Islet of Langerhans (tissue), 1 donor: Measurements from ENCODE around the gene KDM3A.

ENCODE experiments used
- FAIRE-seq: peaks from one replicate; lab custom pipeline; 2011; peaks lifted over from hg19 to GRCh38; lab: Jason Lieb, UNC

The KDM3A gene, protein sequence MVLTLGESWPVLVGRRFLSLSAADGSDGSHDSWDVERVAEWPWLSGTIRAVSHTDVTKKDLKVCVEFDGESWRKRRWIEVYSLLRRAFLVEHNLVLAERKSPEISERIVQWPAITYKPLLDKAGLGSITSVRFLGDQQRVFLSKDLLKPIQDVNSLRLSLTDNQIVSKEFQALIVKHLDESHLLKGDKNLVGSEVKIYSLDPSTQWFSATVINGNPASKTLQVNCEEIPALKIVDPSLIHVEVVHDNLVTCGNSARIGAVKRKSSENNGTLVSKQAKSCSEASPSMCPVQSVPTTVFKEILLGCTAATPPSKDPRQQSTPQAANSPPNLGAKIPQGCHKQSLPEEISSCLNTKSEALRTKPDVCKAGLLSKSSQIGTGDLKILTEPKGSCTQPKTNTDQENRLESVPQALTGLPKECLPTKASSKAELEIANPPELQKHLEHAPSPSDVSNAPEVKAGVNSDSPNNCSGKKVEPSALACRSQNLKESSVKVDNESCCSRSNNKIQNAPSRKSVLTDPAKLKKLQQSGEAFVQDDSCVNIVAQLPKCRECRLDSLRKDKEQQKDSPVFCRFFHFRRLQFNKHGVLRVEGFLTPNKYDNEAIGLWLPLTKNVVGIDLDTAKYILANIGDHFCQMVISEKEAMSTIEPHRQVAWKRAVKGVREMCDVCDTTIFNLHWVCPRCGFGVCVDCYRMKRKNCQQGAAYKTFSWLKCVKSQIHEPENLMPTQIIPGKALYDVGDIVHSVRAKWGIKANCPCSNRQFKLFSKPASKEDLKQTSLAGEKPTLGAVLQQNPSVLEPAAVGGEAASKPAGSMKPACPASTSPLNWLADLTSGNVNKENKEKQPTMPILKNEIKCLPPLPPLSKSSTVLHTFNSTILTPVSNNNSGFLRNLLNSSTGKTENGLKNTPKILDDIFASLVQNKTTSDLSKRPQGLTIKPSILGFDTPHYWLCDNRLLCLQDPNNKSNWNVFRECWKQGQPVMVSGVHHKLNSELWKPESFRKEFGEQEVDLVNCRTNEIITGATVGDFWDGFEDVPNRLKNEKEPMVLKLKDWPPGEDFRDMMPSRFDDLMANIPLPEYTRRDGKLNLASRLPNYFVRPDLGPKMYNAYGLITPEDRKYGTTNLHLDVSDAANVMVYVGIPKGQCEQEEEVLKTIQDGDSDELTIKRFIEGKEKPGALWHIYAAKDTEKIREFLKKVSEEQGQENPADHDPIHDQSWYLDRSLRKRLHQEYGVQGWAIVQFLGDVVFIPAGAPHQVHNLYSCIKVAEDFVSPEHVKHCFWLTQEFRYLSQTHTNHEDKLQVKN (N-terminal part only)

DNA sequence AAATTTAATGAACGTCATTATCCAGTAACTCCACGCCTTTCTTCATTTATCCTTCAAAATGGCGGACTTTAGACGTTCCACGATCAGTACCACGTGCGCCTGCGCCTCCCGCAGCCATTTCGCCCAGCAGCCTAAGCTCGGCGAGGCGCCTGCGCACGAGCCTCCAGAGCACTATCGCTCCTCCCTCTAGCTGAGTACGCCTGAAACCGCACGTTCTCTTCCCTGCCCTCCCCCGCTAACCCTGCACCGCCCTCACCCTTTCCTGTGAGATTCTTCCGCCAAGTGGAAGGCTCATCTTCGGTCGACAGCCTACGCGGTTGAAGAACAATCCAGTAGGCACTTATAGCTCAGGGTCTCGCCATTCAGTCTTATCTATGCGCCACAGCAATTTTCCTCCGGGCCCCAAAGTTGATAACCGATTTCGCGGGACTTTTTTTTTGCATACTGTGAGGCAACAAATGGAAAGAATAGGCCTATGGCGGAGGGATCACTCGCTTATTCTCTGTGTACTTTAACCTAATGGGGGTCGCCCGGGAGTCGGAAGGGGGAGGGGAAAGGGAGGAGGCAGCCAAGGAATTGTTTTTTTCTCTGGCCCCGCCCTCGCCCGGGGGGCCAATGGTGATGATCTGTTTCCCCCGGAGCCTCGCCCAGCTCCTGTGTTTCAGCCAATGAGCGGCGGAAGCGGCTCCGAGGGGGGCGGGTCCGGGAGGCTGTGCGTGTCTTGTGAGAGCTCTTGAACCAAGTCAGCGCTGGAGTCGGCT is at the start of gene KDM3A:
Gene KDM3A, plus strand, starts transcription at position 741 of the 761 bp plus-strand sequence. CDS start 677 bp downstream, outside the sequence.
- FAIRE-seq = peak; percentile 77

DNA sequence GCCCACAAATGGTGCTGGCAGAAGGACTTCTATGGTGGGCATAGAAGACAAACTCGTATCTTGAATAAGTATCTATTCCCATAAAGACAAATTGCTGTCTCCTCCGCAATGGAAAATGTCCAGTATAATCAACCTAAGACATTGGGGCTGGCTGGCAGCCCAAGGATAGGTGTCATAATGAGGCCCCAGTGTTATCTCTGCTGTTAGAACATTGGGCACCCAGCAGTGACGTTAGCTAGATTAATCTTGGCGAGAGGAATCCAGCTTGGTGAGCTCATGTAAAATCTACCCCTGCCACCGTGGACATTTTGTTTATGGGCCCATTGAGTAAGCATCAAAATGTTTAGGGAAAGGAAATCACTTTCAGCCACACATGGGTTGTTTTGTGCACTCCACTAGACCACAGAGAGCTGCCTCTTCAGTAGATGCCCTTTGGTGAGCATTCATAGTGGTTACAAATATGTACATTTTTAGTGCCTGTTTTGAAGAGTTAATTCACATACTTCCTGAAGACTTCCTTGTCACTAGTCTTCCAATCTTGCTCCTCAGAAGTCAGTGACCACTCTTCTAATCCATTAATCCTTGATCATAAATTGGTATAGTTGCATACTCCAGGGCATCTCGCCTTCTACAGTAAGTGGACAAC is 48.2 kb upstream of the KDM3A start:
- FAIRE-seq = no peak

DNA sequence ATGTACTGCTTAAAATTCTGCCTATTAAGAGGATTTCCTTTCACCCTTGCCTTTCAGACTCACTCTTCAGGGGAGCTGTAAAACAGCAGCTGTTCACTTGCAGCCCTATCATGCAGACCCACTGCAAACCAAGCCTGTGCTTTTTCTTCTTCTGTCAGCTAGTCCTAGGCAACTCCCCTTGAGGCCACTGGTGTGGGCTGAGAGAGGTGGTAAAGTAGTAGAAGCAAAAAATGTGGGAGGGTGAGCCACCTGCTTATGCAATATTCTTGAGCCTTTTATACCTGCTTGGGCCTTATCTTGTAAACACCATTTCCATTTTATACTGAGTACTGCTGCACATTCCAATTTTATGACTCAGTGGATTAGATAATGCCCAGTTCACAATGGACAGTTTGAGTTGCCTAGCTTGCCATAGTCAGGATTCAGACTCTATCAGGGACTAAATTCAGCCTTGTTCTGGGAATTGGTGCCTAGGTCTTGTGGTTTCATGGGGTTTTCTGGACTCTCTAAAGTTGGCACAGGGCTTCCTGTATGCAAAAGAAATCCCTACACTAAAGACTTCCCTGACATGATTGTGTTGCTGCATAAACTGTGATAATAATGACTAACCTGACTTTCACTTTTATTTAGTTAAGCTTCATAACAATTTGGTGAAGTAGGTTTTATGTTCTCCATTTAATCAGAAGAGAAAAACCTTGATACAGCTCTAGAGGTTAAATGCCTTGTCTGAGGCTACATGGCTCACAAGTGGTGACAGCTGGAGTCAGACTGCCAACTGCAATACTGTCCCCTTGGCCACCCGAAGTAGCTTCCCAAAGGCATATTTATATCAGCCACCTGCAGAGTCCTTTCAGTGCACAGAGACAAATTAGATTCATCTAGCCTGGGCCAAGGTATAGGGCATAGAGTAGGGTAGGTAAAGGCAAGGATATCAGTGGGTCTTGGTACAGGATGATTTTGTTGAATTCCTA is 47.4 kb upstream of the KDM3A start:
- peak; percentile 45 for FAIRE-seq

DNA sequence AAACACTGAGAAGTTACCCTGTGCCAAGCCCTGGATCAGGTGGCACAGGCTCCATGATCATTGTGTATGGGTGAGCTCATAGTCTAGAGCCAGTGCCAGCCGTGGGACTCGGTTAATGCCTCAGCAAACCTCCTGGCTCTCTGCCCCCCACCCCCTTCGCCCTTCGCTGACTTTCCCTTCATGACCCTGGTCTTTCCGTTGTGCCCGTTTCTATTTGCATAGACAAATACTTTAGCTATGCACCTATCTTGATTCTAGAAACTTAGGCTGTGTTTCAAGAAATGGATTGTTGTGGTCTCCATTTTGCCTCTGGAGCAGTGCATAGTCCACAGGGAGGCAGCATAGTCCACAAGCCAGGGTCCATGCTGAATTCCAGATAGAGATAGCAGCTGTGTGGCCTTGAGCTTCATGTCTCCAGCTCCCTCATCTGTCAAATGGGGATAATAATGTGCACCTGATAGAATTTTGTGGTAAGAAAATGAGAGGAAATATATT is 44.8 kb upstream of the KDM3A start:
- no peak for FAIRE-seq

DNA sequence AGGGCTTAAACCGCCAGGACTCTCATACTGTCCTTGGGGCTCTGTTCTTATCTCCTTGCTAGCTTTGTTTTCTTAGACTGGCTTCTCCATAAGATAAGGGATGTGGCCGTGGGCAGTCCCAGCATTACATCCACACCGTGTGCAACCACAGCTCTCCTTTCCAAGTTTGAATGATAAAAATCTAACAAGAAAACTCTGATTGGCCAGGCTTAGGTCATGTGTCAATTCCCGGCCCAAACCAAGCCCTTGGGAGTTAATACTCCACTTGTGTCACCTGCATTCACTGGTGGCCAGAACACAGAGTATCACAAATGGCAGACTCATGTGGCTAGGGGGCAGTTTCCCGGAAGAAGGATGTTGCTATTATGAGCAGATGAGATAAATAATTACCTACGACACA is 43.2 kb upstream of the KDM3A start:
- FAIRE-seq = no peak

DNA sequence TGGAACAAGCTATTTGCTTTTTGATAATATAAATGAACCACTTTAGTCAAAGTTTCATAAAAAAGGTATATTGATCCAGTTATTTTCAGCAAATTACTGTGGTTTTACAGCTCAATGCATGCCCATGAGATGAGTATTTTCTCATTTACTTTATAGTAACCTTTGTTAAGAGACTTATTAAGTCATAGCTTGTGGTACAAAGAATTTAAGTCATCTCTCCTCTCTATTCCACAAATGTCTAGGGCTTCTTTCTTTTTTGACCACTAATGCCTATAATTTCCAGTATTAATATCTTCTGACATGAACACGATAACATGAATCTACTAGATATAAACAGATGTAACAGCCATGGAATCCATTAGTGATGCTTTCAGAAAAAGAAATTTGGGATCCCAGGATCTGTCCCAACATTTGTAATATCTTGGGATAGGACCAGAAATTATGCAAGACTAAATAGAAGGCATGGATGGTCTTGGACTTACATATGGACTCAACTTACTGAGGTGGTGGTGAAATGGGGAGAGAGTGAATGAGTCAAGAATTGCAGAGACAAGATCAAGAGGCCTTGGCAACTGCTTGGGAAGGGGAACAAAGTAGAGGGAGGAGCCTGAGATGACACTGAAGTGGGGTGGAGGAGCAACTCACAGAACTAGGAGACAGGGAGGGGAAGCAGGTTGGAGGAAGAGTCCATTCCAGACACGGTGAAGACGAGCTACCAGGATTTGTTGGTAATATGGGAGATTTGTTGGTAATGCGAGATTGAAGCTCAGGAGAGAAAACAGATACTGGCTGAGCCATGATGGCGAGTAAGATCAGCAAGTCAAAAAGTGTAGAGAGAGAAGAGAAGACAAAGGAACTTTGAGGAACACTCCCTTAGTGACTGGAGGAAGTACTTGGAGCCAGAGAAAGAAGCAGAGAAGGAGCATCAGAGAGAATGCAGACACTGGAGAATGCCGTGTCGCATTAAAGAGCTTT is 42.4 kb upstream of the KDM3A start:
- no peak for FAIRE-seq

DNA sequence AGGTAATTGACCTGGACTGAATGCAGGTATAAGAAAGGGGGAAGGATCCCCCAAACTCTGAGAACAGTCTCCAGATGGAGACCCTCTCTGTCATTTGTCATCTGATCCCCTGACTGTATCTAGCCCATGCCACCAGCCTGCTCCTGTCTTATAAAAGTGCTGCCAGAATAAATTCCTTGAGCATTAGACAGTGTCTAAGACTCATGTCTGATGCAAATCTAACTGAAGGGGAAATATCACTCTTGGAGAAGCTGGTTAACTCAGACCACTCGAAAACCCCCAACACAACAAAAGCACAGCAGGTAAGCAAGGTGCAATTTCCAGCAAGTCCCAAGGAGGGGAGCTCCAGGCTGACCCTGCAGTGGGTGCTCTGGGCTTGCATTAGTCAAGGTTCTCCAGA is 40.9 kb upstream of the KDM3A start:
- FAIRE-seq = no peak

DNA sequence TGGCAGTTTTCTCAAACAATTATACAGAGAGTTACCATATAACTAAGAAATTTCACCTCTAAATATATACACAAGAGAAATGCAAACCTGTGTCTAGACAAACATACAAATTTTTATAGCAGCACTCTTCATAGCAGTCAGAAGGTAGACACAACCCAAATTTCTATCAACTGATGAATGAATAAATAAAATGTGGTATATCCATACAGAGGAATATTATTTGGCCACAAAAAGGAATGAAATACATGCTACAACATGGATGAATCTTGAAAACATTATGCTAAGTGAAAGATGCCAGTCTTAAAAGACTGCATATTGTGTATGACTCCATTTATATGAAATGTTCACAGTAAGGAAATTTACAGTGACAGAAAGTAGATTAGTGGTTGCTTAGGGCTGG is 30.6 kb upstream of the KDM3A start:
- FAIRE-seq = no peak

DNA sequence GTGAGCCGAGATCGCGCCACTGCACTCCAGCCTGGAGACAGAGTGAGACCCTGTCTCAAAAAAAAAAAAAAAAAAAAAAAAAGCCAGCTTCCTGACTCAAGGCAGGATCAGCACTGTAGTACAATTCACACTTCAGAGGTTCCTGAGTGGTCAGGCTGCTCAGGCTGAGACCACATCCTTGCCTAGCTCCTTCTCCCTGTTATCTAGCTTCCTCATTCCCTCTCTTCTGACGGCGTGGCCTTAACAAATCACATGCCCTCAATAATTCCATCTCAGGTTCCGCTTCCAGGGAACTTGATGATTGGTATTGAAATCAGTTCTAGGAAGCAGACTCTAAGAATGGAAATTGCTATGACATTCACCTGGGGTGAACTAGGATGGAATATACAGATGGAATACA is 29.8 kb upstream of the KDM3A start:
- no peak for FAIRE-seq

DNA sequence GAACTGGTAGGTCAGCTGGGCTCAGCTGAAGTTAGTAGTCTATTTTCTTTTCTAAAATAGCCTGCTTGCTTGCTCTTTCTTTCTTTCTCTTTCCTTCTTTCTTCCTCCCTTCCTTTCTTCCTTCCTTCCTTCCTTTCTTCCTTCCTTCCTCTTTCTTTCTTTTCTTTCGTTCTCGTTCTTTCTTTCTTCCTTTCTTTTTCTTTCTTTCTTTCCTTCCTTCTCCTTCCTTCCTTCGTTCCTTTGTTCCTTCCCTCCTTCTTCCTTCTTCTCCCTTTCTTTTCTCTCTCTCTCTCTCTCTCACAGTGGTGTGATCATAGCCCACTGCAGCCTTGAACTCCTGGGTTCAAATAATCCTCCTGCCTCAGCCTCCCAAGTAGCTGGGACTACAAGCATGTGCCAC is 29.2 kb upstream of the KDM3A start:
- no peak for FAIRE-seq

DNA sequence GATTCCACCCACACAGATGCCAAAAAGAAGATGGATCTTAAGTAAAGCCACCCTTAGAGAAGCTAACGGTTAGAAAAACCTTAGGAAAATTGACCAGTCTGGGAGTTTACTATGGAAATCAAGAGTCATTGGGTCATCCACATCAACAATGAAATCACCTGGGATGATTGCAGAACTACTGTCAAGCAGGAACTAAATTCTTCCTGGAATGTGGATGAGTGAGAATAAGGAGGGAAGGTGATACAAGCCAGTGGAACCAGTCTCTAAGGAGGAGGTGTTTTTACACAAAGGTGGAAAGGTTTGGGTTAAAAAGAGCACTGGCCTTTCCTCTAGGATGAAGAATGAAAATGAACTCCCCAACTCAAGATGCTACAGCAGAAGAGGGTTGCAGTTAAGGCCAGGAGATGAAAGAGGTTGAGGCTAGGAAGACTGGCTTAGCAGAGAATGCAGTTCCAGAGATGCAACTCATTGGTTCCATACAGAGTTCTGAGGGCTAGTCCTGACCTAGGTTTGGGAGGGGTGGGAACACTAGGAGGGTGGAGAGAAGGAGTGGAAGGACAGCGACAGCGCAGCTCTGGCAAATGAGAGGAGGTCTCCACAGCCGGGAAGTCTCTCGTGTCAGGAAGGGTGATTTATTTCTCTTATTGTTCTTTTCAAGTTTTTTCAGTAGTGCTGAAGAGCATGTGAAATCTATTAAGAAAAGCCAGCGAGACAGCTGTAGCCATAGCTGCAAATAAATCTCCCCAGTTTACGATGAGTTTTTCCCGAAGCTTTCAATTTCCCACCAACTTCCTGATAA is 27.7 kb upstream of the KDM3A start:
- no peak for FAIRE-seq

DNA sequence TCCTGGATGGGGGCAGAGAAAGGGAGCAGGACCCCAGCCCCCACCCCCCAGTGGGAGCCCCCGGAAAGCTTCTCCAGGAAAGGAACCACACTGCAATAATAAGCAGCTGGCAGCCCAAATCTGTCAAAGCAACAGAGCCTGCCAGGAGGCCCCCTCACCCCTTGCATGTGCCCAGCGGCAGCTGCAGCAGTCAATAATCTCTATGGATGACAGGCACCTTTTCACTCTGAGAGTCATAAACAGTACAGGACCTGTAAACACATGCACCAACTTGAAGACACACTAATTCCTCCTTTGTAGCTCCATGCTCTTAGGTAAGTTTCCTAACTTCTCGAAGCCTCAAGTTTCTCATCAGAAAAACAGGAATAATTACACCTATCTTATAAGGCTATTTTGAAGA is 26.2 kb upstream of the KDM3A start:
- no peak for FAIRE-seq

DNA sequence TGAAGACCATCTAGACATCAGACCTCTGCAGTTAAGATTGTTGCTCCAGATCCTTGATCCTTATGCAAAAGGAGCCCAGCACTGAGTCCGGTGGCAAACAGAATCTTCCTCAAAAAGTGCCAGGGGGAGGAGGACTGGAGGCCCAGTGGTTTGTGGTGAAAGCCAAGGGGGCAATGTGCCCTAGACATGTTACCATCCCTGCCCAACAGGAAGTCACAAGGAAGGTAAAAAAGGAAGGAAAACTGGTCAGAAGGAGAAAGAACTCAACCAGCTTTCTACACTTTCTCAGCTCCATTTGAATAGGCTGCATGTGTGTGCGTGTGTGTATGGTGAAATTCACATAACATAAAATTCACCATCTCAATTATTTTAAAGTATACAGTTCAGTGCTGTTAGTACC is 25.0 kb upstream of the KDM3A start:
- no peak for FAIRE-seq

DNA sequence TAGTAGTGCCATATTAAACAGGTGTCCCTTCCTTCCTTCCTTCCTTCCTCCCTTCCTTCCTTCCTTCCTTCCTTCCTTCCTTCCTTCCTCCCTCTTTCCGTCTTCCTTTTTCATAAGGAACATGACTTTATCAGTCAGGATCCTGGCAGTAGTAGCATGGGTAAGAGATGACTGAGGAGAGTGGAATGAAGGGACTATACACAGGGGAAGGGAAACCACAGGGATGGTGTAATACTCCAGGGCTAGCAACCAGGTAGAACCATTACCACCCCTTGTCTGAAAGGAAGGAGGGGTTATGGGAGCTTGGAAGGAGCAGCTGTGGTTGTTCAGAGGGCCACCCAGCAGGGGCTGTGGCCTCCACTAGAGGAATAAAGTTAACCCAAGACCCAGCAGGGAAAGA is 23.2 kb upstream of the KDM3A start:
- no peak for FAIRE-seq

DNA sequence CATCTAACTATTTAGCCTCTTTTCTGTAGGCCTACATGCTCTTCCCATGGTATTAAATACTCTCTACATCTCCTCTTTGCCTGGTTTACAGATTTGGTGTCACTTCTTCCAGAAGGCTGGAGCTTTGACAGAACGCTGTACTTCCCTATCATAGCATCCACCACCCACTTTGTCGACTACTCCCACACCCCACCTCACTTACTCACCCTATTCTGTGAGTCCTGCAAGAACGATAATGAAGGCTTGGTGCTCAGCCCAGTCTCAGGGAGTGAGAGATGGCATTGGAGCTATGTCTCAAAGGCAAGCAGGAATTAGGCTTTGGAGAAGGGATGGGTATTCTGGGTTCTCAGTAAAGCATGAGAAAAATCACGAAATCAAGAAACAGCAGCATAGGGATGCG is 20.3 kb upstream of the KDM3A start:
- no peak for FAIRE-seq

DNA sequence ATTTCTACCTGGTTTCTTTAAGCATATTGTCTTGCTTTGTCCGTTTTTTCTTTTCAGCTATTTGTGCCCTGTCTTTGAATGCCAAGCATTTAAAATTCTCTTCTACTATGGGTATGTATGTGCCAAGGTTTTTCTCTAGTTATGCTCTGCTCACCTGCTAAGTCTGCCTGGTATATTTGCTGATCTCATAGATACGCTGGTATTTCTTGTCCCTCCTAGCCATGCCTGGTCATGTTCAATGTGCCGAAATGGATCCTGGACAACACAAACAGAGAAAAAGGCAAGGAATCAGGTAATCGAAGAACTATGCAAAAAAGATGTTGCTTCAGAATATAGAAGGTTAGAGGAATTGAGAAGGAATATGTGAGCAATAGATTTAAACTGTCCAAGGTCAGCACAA is 14.9 kb upstream of the KDM3A start:
- no peak for FAIRE-seq

DNA sequence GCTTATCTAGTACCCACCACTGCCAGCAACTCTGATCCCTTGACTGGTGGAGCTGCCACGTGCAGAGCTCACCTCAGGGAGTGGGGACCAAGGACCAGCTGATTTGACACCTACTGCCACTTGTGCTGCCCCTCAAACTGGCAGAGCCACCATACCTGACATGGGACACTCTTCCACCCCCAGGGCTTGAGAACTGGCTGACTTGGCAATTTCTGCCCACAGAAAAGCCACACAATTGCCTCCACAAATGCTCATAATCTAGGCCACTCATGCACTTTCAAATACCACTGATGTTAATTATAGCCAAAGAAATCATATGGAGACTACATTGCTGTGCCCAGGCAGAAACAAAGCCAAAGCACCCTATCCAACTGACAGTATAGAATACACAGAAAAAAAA is 11.8 kb upstream of the KDM3A start:
- no peak for FAIRE-seq

DNA sequence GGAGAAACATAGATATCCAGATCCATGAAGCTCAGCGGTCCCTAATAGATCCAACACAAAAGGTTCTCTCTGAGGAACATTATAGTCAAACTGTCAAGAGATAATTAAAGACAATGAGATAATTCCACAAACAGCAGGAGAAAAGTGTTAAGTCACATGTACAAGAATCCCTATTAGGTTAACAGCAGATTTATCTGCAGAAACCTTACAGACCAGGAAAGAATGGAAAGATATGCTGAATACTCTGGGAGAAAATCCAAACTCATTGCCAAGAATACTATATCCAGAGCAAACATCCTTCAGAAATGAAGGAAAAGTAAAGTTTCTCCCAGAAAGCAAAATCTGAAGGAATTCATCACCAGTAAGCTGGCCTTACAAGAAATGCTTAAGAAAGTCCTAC is 10.8 kb upstream of the KDM3A start:
- no peak for FAIRE-seq
